GM12878 (cell line): ENCODE data around the gene NHS. TPM values are rescaled to one million over a fixed set of nuclear protein-coding genes. Genes with fewer than 3 reads are reported as not detected.

Experiments
- ATAC-seq: fragments of 200-7000 bp; cut with Tn5 transposase; 3 replicates; pipeline ENCODE4 v1.9.1; 2020; ENCODE audit warnings: mild to moderate bottlenecking, moderate library complexity
- BruUV-seq: library from RNA; stranded (reverse); fragments of 400-500 nt; replicated peaks from 2 replicates; lab custom pipeline; 2021; lab: Mats Ljungman, UMichigan
- CTCF ChIA-PET: fragments of 300-600 bp; sonication (Branson Sonifier 250); formaldehyde crosslinking; extraction: SDS; loops from one replicate; lab custom pipeline; 2021; ENCODE audit warnings: inconsistent platforms; lab: Yijun Ruan, JAX
- POLR2A ChIA-PET: fragments of 350-600 bp; formaldehyde crosslinking; extraction: SDS; loops from one replicate; lab custom pipeline; 2021; ENCODE audit warnings: inconsistent platforms; lab: Charles Lee
- RAD21 ChIA-PET: fragments of 300-600 bp; sonication (Branson Sonifier 250); formaldehyde crosslinking; loops from one replicate; lab custom pipeline; 2023; ENCODE audit warnings: antibody characterized with exemption; ENCODE audit not compliant: unreplicated experiment; lab: Charles Lee
- SMC1A ChIA-PET: fragments of 300-600 bp; sonication (Branson Sonifier 250); formaldehyde crosslinking; loops from one replicate; lab custom pipeline; 2023; ENCODE audit not compliant: unreplicated experiment, uncharacterized antibody; lab: Charles Lee
- DNase-seq: peaks from one replicate; pipeline ENCODE4 v3.0.0-alpha.2; 2011; ENCODE audit warnings: low read depth, low spot score
- FAIRE-seq: peaks from 3 replicates; lab custom pipeline; 2011; peaks lifted over from hg19 to GRCh38; lab: Jason Lieb, UNC
- H2AFZ ChIP-seq: 2 replicates; pipeline ENCODE4 v1.6.0; 2011; ENCODE audit warnings: low read depth, low read length, control low read depth; ENCODE audit not compliant: control insufficient read depth
- H3K27ac ChIP-seq: 2 replicates; pipeline ENCODE4 v1.5.1; 2011; ENCODE audit warnings: control low read depth; ENCODE audit not compliant: control insufficient read depth, insufficient read depth
- H3K27me3 ChIP-seq, 2 experiments: replicated peaks in 1 of 2; 2 replicates each; pipeline versions ENCODE4 v1.6.0 to v1.6.1; 2011; ENCODE audit warnings: low read length in 1 of 2; ENCODE audit not compliant: control insufficient read depth in 2 of 2, insufficient read depth in 2 of 2
- H3K36me3 ChIP-seq, 2 experiments: 2 replicates each; pipeline ENCODE4 v1.5.1; 2011; ENCODE audit warnings: low read length in 1 of 2; ENCODE audit not compliant: control insufficient read depth in 2 of 2, insufficient read depth in 2 of 2
- H3K4me1 ChIP-seq: 2 replicates; pipeline ENCODE4 v1.6.1; 2011; ENCODE audit warnings: mild to moderate bottlenecking, low read length, moderate library complexity, mixed read lengths; ENCODE audit not compliant: control insufficient read depth, insufficient read depth
- H3K4me2 ChIP-seq: 2 replicates; pipeline ENCODE4 v1.6.0; 2011; ENCODE audit warnings: control low read depth; ENCODE audit not compliant: control insufficient read depth, insufficient read depth
- H3K4me3 ChIP-seq: fragments of 200-600 bp; sonication (generic); 2 replicates; pipeline ENCODE4 v1.5.1; 2016
- H3K79me2 ChIP-seq: 2 replicates; pipeline ENCODE4 v1.6.0; 2011; ENCODE audit warnings: low read length; ENCODE audit not compliant: control insufficient read depth, insufficient read depth
- H3K9ac ChIP-seq: 2 replicates; pipeline ENCODE4 v1.8.0; 2011; ENCODE audit warnings: low read length, control low read depth, mixed read lengths; ENCODE audit not compliant: control insufficient read depth, insufficient read depth
- H3K9me3 ChIP-seq: replicated peaks from 3 replicates; pipeline ENCODE4 v1.5.1; 2011; ENCODE audit warnings: mild to moderate bottlenecking, low read length; ENCODE audit not compliant: control insufficient read depth, insufficient read depth
- H4K20me1 ChIP-seq: 2 replicates; pipeline ENCODE4 v1.6.0; 2011; ENCODE audit not compliant: control insufficient read depth, insufficient read depth
- EP300 ChIP-seq, 2 experiments: fragments of 150-350 bp in 1 of 2; IDR thresholded peaks; 2 replicates each; pipeline ENCODE4 v1.6.1; 2011 to 2012; ENCODE audit warnings: low read depth in 2 of 2, low read length in 2 of 2, borderline replicate concordance in 1 of 2, improper control_type of control experiment in 1 of 2, inconsistent platforms in 1 of 2; ENCODE audit not compliant: control insufficient read depth in 1 of 2
- GATAD2B ChIP-seq: fragments of 450-650 bp; conservative IDR thresholded peaks from 2 replicates; pipeline ENCODE4 v1.6.1; 2017; ENCODE audit warnings: low read depth, mild to moderate bottlenecking, moderate library complexity
- KDM1A ChIP-seq: fragments of 200-600 bp; sonication (generic); IDR thresholded peaks from 2 replicates; pipeline ENCODE4 v1.6.1; 2016; ENCODE audit warnings: borderline replicate concordance
- MTA3 ChIP-seq: IDR thresholded peaks from 2 replicates; pipeline ENCODE4 v1.6.1; 2012; ENCODE audit warnings: low read length, inconsistent platforms, borderline replicate concordance
- RAD21 ChIP-seq: IDR thresholded peaks from 2 replicates; pipeline ENCODE4 v1.6.1; 2011; ENCODE audit warnings: mild to moderate bottlenecking, low read depth, low read length, moderate library complexity; ENCODE audit not compliant: insufficient read depth
- ZBTB40 ChIP-seq: fragments of 450-650 bp; IDR thresholded peaks from 2 replicates; pipeline ENCODE4 v1.6.1; 2016; ENCODE audit warnings: mild to moderate bottlenecking, moderate library complexity, borderline replicate concordance
- WGBS: methylation state at CpG from one replicate; pipeline ENCODE4 v1.1.6; 2016; ENCODE audit warnings: low lambda C conversion rate; ENCODE audit not compliant: insufficient replicate concordance, insufficient coverage; ENCODE audit errors: missing lambda C conversion rate; 5-methylcytosine and 5-hydroxymethylcytosine counted together
- in situ Hi-C: fragments of 300-500 bp; cut with MboI; formaldehyde crosslinking; loops from 9 replicates; pipeline ENCODE4 v1.14.3; 2018; ENCODE audit warnings: mixed read lengths
- intact Hi-C: fragments of 100-400 bp; cut with micrococcal nuclease; formaldehyde crosslinking; loops from one replicate; pipeline ENCODE4 v1.14.2; 2022; ENCODE audit not compliant: unreplicated experiment
- polyA plus RNA-seq, 11 experiments: library from polyadenylated mRNA; depleted of rRNA in 4 of 11; unstranded in 6 of 11; stranded (reverse) in 5 of 11; fragments of >200 nt; fragmentation: Nextera tagmentation in 4 of 11; fragmentation: Illumina TruSeq in 1 of 11; extraction: Ambion mirVana in 4 of 11; extraction: Trizol in 1 of 11; gene quantifications; 1 replicate in 1 of 11; 2 replicates in 10 of 11; pipeline versions ENCODE4 v1.2.1 to v1.2.3, GENCODE V29; 2011 to 2016; ENCODE audit warnings: inconsistent platforms in 2 of 11, missing spikeins in 2 of 11, low read depth in 1 of 11
- total RNA-seq, 4 experiments: library from RNA; depleted of rRNA in 3 of 4; stranded (reverse); fragments of >200 nt in 3 of 4; fragmentation: Illumina TruSeq in 1 of 4; extraction: Trizol in 1 of 4; gene quantifications; 2 replicates each; pipeline versions ENCODE4 v1.2.1 to v1.2.3, GENCODE V29; 2013 to 2021

Gene NHS
- total and polyA plus RNA-seq, 10 of the 15 experiments (the other 5 are each of a cell fraction or from before 2014, with no cell fraction given) = under 0.01 to 0.07 (median 0.03) TPM; not detected in 7

GRCh38 chrX:17405225-17405969 lies 30.4 kb downstream of the NHS start (continued):
- TF ChIP-seq RAD21 (no peak), EP300 (IDR thresholded peaks at IDR 0.05; ENCODE audit: borderline replicate concordance in 1 of 2, control insufficient read depth in 1 of 2, low read depth in 2 of 2, low read length in 2 of 2) (no peak), KDM1A (no peak), MTA3 (no peak)

GRCh38 chrX:17409566-17410290 lies 34.7 kb downstream of the NHS start:
- in situ Hi-C loops (no loop called here), intact Hi-C loops (no loop called here)
- WGBS = 29% methylated on average over 3 of the region's 3 CpGs
- Histone ChIP-seq H3K36me3 (no peaks in the 10 kb centered on the region), H3K79me2 (no peaks in the 10 kb centered on the region), H3K4me3 (no peak overlapping the region), H3K27me3 (no peaks in the 10 kb centered on the region), H3K4me2 (no peak overlapping the region), H3K4me1 (no peaks in the 10 kb centered on the region), H2AFZ (no peak overlapping the region), H3K27ac (no peak overlapping the region), H4K20me1 (no peaks in the 10 kb centered on the region), H3K9me3 (no peaks in the 10 kb centered on the region), H3K9ac (no peak overlapping the region)
- ChIA-PET POLR2A (interaction anchor here (0.7 kb wide), 1 partner anchor 654 kb away, joined by 4 read pairs; no protein-coding TSS in a partner anchor), SMC1A (no interaction called here), CTCF (no interaction called here), RAD21 (no interaction called here)
- ATAC-seq = no peak
- BruUV-seq = no TSS peak
- DNase-seq = no peak
- TF ChIP-seq GATAD2B = no peak
- no peak for TF ChIP-seq ZBTB40
- no peak for FAIRE-seq
